GM13976 (cell line): ENCODE measurements around the gene PLBD1.

Experiments used
- DNase-seq: peaks from one replicate; pipeline ENCODE4 v3.0.0; 2012; ENCODE audit warnings: low spot score
- CTCF ChIP-seq: IDR thresholded peaks from 2 replicates; pipeline ENCODE4 v1.5.1; 2012; ENCODE audit warnings: borderline replicate concordance, mild to moderate bottlenecking; ENCODE audit not compliant: insufficient read depth; ENCODE audit errors: extremely low read depth, missing control alignments, control extremely low read depth
- in situ Hi-C: fragments of 300-500 bp; cut with MboI; formaldehyde crosslinking; loops from one replicate; pipeline ENCODE4 v1.12.0; 2022; ENCODE audit warnings: low sequenced_read_pairs, mixed read lengths, inconsistent platforms; ENCODE audit not compliant: unreplicated experiment

The PLBD1 gene

DNA sequence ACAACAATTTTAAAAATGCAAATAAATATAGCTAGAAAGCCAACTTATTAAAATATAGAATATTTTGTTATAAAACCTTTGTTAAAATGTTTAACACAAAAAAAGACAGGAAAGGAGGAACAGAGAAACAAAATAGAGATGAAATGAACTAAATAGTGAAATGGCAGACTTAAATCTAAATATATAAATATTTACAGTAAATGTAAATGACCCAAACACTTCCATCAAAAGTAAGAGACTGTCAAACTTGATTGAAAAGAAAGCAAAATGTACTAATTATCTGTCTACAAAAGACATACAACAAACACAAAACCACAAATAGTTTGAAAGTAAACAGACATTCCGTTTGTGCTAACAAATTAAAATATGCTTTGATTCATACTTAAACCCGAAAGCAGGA is 41.7 kb downstream of the PLBD1 start:
- no peak for DNase-seq
- in situ Hi-C loops = no loop called here
- no peak for TF ChIP-seq CTCF

DNA sequence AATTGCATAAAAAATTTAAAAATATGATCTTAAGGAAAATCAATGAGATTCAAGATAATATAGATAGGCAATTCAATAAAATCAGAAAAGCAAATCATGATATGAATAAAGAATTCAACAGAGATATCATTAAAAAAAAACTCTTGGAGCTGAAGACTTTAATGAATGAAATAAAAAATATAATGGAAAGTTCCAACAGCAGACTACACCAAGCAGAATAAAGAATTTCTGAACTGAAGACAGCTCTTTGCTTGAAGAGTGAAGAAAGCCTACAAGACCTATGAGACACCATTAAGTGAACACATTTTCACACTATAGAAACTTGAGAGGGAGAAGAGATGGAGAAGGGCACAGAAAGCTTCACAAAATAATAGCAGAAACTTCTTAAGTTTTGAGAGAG is 45.9 kb downstream of the PLBD1 start:
- TF ChIP-seq CTCF = no peak
- DNase-seq = no peak
- in situ Hi-C loops = no loop called here

DNA sequence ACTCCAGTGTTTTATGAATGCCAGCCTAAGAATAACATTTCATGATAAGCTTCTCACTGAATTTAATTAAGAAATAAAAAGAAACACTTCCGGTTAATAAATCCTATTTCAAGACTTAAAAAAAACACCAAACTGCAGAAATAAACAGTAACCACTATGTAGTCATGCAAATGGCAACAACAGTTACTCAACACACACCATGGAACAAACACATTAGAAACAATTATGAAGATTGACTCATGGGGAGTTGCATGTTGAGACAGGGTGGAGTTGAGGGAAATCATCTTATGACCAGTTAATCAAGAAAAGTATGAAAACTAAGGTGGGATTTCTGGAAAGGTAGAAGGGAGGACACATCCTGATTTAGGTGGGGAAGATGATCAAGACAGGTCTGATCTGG is 52.7 kb downstream of the PLBD1 start:
- in situ Hi-C loops = no loop called here
- no peak for DNase-seq
- no peak for TF ChIP-seq CTCF

DNA sequence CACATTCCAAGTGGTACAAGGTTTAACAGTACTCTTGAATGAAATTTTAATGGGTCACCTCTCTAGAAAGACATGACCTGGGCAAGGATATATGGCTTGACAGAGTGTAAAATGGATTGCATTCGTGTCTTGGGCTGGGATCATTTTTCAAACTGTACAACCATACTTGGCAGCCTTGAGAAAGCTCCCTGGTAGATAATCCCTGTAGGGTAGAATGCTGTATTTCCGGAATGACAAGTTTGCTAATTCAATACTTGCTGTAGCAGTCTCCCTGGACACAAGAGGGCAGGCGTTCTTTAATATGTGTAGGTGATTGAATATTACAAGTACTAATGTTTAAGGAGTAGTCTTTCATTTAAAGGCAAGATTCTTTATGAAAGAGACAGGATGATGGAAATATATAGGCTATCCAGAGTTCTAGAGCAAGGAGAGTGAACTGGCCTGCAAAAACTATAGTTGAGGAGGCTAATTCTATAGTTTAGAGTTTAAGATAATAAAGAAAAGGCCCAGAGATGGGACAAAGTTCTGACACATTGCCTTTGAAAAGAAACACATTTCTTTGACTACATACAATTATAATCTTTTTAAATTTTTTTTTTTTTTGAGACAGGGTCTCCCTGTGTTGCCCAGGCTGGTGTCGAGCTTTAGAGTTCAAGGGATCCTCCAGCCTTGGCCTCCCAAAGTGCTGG is 53.4 kb downstream of the PLBD1 start:
- in situ Hi-C loops = no loop called here
- TF ChIP-seq CTCF = peak; percentile 44
- peak; percentile 49 for DNase-seq

DNA sequence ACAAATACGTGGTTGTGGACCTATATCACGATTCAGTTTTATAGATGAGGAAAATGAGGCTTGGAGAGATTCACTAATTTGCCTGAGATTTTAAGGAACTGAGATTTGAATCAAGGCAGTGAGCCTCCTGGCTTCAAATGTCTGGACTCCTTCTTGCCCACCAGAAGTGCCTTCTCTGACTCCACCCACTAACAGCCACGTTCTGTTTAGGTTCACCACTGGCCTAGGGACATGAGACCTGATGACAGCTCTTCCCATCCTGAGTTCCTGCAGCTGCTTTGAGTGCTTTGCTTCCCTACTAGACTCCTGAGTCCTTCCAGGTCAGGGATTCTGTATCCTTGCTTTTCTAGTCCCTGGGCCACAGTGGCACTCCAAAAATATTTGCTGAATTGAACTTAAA is 57.1 kb downstream of the PLBD1 start:
- in situ Hi-C loops = no loop called here
- no peak for DNase-seq
- no peak for TF ChIP-seq CTCF

GRCh38 chr12:14505626-14506596 is 61.8 kb downstream of the PLBD1 start:
- no peak for DNase-seq
- no peak for TF ChIP-seq CTCF
- in situ Hi-C loops = no loop called here
